ENCODE results near the gene GALNT10.

The GALNT10 gene

GRCh38 chr5:154179846-154180710, 10.5 kb upstream of the GALNT10 start:
- DNase-seq (ENCODE audit: low spot score): peak; percentile 57

GRCh38 chr5:154181161-154181560, 9.4 kb upstream of the GALNT10 start:
- no peak for DNase-seq (ENCODE audit: low spot score)

- no peak for DNase-seq (ENCODE audit: low spot score)
Observed at GRCh38 chr5:154189256-154189818, 1.2 kb upstream of the GALNT10 start.

GRCh38 chr5:154189819-154190594, 526 bp upstream of the GALNT10 start:
- peak; percentile 83 for DNase-seq (ENCODE audit: low spot score)

GRCh38 chr5:154191467-154192261, 1.1 kb downstream of the GALNT10 start:
- peak; percentile 62 for DNase-seq (ENCODE audit: low spot score)

- DNase-seq (ENCODE audit: low spot score): peak; percentile 95
Observed at GRCh38 chr5:154193283-154193682, 2.8 kb downstream of the GALNT10 start.

GRCh38 chr5:154193701-154194121, 3.2 kb downstream of the GALNT10 start:
- DNase-seq (ENCODE audit: low spot score): no peak

- no peak for DNase-seq (ENCODE audit: low spot score)
Observed at GRCh38 chr5:154194345-154195329, 4.1 kb downstream of the GALNT10 start.

- no peak for DNase-seq (ENCODE audit: low spot score)
Observed at GRCh38 chr5:154196281-154196680, 5.7 kb downstream of the GALNT10 start.

- DNase-seq (ENCODE audit: low spot score): peak; percentile 45
Observed at GRCh38 chr5:154196955-154197652, 6.6 kb downstream of the GALNT10 start.

- DNase-seq (ENCODE audit: low spot score): no peak
Observed at GRCh38 chr5:154197801-154198491, 7.4 kb downstream of the GALNT10 start.

GRCh38 chr5:154198611-154199230, 8.2 kb downstream of the GALNT10 start:
- no peak for DNase-seq (ENCODE audit: low spot score)

GRCh38 chr5:154199263-154199662, 8.7 kb downstream of the GALNT10 start:
- no peak for DNase-seq (ENCODE audit: low spot score)

GRCh38 chr5:154199671-154200220, 9.2 kb downstream of the GALNT10 start:
- DNase-seq (ENCODE audit: low spot score): no peak

- no peak for DNase-seq (ENCODE audit: low spot score)
Observed at GRCh38 chr5:154200221-154200620, 9.7 kb downstream of the GALNT10 start.

- no peak for DNase-seq (ENCODE audit: low spot score)
Observed at GRCh38 chr5:154201108-154201769, 10.7 kb downstream of the GALNT10 start.

- no peak for DNase-seq (ENCODE audit: low spot score)
Observed at GRCh38 chr5:154202379-154203260, 12.1 kb downstream of the GALNT10 start.

All from globus pallidus (tissue), 1 donor.